ENCODE results near the gene SLC35E2B.

Gene SLC35E2B

GRCh38 chr1:1617925-1618324 is 74.7 kb downstream of the SLC35E2B start:
- H3K23ac ChIP-seq (ENCODE audit: low read length in 2 of 2) = no peak overlapping the region
- H3K14ac ChIP-seq (ENCODE audit: low read length in 2 of 2) = no peak overlapping the region
- no peak overlapping the region for H4K8ac ChIP-seq (ENCODE audit: low read length)
- H2BK15ac ChIP-seq (ENCODE audit: low read depth, poor library complexity, severe bottlenecking) = no peak overlapping the region
- H3K9ac ChIP-seq (ENCODE audit: low read length) = no peak overlapping the region
- H3K27me3 ChIP-seq (ENCODE audit: control insufficient read depth in 1 of 2, insufficient read depth in 1 of 2, low read length in 2 of 2) = no peaks in the 10 kb centered on the region
- H2AK5ac ChIP-seq (ENCODE audit: low read length, severe bottlenecking) = no peak overlapping the region
- no peak overlapping the region for H3K4me3 ChIP-seq (ENCODE audit: insufficient read depth in 1 of 2, low read depth in 1 of 2, low read length in 2 of 2)
- 96% methylated on average over 6 of the region's 6 CpGs for WGBS
- H2BK120ac ChIP-seq (ENCODE audit: low read depth, low read length) = no peak overlapping the region
- H3K27ac ChIP-seq (ENCODE audit: low read length, poor library complexity, severe bottlenecking) = no peak overlapping the region
- no peak for DNase-seq
- no peak overlapping the region for H2BK5ac ChIP-seq (ENCODE audit: low read depth, low read length, poor library complexity, severe bottlenecking)
- no peak overlapping the region for H3K4me2 ChIP-seq (ENCODE audit: low read length, poor library complexity, severe bottlenecking)
- H2AFZ ChIP-seq (ENCODE audit: low read depth, low read length) = no peak overlapping the region
- H3K18ac ChIP-seq (ENCODE audit: low read depth in 1 of 2, low read length in 2 of 2) = no peak overlapping the region
- H4K91ac ChIP-seq (ENCODE audit: low read length) = no peak overlapping the region
- peaks cover 36% of the 10 kb centered on the region for H3K4me1 ChIP-seq (ENCODE audit: control insufficient read depth, insufficient read depth, low read depth, low read length)
- no peak overlapping the region for H2BK12ac ChIP-seq (ENCODE audit: low read length in 2 of 2)
- peaks cover 13 to 57% of the 10 kb centered on the region in 2 experiments for H3K36me3 ChIP-seq (ENCODE audit: control insufficient read depth in 1 of 2, insufficient read depth in 2 of 2, low read depth in 1 of 2, low read length in 2 of 2)
- peaks cover 57% of the 10 kb centered on the region for H3K79me1 ChIP-seq (replicated peaks; ENCODE audit: low read length, poor library complexity, severe bottlenecking)
- no peak overlapping the region for H3K4ac ChIP-seq (ENCODE audit: low read depth in 1 of 2, low read length in 2 of 2)
- H3K9me3 ChIP-seq (ENCODE audit: control insufficient read depth, low read length) = no peaks in the 10 kb centered on the region

DNA sequence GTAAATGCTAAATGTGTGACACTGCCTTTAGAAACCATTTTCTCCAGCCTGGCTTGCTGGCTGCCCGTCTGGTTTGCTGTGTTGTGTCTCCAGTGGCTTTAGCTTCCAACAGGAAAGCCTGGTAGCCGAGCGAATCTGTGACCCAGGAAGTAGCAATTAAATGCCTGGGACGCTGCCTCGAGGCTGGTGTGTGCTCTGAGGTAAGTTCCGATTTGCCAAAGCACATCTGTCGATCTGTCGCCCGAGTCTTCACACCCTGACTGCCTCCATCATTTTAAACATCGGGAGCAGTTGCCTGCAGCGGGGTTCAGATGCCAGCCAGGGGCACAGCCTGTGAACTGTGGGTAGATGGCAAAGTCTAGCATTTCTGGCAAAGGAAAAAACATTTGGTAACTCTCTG is 75.1 kb downstream of the SLC35E2B start:
- H3K9me3 ChIP-seq (ENCODE audit: control insufficient read depth, low read length) = no peaks in the 10 kb centered on the region
- 96% methylated on average over 11 of the region's 11 CpGs for WGBS
- H2BK120ac ChIP-seq (ENCODE audit: low read depth, low read length) = no peak overlapping the region
- DNase-seq = no peak
- peaks cover 55% of the 10 kb centered on the region for H3K79me1 ChIP-seq (replicated peaks; ENCODE audit: low read length, poor library complexity, severe bottlenecking)
- H4K91ac ChIP-seq (ENCODE audit: low read length) = no peak overlapping the region
- no peak overlapping the region for H4K8ac ChIP-seq (ENCODE audit: low read length)
- H3K9ac ChIP-seq (ENCODE audit: low read length) = no peak overlapping the region
- H3K36me3 ChIP-seq (ENCODE audit: control insufficient read depth in 1 of 2, insufficient read depth in 2 of 2, low read depth in 1 of 2, low read length in 2 of 2) = peaks cover 13 to 53% of the 10 kb centered on the region in 2 experiments
- H2AFZ ChIP-seq (ENCODE audit: low read depth, low read length) = no peak overlapping the region
- no peak overlapping the region for H3K14ac ChIP-seq (ENCODE audit: low read length in 2 of 2)
- H2BK5ac ChIP-seq (ENCODE audit: low read depth, low read length, poor library complexity, severe bottlenecking) = no peak overlapping the region
- no peak overlapping the region for H3K4me3 ChIP-seq (ENCODE audit: insufficient read depth in 1 of 2, low read depth in 1 of 2, low read length in 2 of 2)
- no peak overlapping the region for H2AK5ac ChIP-seq (ENCODE audit: low read length, severe bottlenecking)
- H3K4me2 ChIP-seq (ENCODE audit: low read length, poor library complexity, severe bottlenecking) = no peak overlapping the region
- no peak overlapping the region for H2BK15ac ChIP-seq (ENCODE audit: low read depth, poor library complexity, severe bottlenecking)
- H3K27me3 ChIP-seq (ENCODE audit: control insufficient read depth in 1 of 2, insufficient read depth in 1 of 2, low read length in 2 of 2) = no peaks in the 10 kb centered on the region
- peaks cover 34% of the 10 kb centered on the region for H3K4me1 ChIP-seq (ENCODE audit: control insufficient read depth, insufficient read depth, low read depth, low read length)
- H3K23ac ChIP-seq (ENCODE audit: low read length in 2 of 2) = no peak overlapping the region
- no peak overlapping the region for H2BK12ac ChIP-seq (ENCODE audit: low read length in 2 of 2)
- H3K18ac ChIP-seq (ENCODE audit: low read depth in 1 of 2, low read length in 2 of 2) = no peak overlapping the region
- no peak overlapping the region for H3K27ac ChIP-seq (ENCODE audit: low read length, poor library complexity, severe bottlenecking)
- no peak overlapping the region for H3K4ac ChIP-seq (ENCODE audit: low read depth in 1 of 2, low read length in 2 of 2)

GRCh38 chr1:1616838-1617237 is 75.8 kb downstream of the SLC35E2B start:
- Histone ChIP-seq H3K9ac (ENCODE audit: low read length) (peak overlapping the region; percentile 99), H4K8ac (ENCODE audit: low read length) (no peak overlapping the region), H3K18ac (ENCODE audit: low read depth in 1 of 2, low read length in 2 of 2) (no peak overlapping the region), H3K4me3 (ENCODE audit: insufficient read depth in 1 of 2, low read depth in 1 of 2, low read length in 2 of 2) (peak overlapping the region; percentile 90 to 97), H3K14ac (ENCODE audit: low read length in 2 of 2) (peak overlapping the region in 1 of 2 experiments; percentile 18), H3K4ac (ENCODE audit: low read depth in 1 of 2, low read length in 2 of 2) (peak overlapping the region; percentile 30 to 84), H3K9me3 (ENCODE audit: control insufficient read depth, low read length) (no peaks in the 10 kb centered on the region), H2AFZ (ENCODE audit: low read depth, low read length) (no peak overlapping the region), H3K79me1 (replicated peaks; ENCODE audit: low read length, poor library complexity, severe bottlenecking) (peaks cover 55% of the 10 kb centered on the region), H2BK120ac (ENCODE audit: low read depth, low read length) (no peak overlapping the region), H3K36me3 (ENCODE audit: control insufficient read depth in 1 of 2, insufficient read depth in 2 of 2, low read depth in 1 of 2, low read length in 2 of 2) (peaks cover 13 to 50% of the 10 kb centered on the region in 2 experiments), H2AK5ac (ENCODE audit: low read length, severe bottlenecking) (no peak overlapping the region), H4K91ac (ENCODE audit: low read length) (no peak overlapping the region), H2BK5ac (ENCODE audit: low read depth, low read length, poor library complexity, severe bottlenecking) (no peak overlapping the region), H2BK12ac (ENCODE audit: low read length in 2 of 2) (no peak overlapping the region), H3K4me1 (ENCODE audit: control insufficient read depth, insufficient read depth, low read depth, low read length) (peaks cover 31% of the 10 kb centered on the region), H3K27ac (ENCODE audit: low read length, poor library complexity, severe bottlenecking) (no peak overlapping the region), H3K27me3 (ENCODE audit: control insufficient read depth in 1 of 2, insufficient read depth in 1 of 2, low read length in 2 of 2) (no peaks in the 10 kb centered on the region), H3K23ac (ENCODE audit: low read length in 2 of 2) (peak overlapping the region in 1 of 2 experiments; percentile 10), H2BK15ac (ENCODE audit: low read depth, poor library complexity, severe bottlenecking) (no peak overlapping the region), H3K4me2 (ENCODE audit: low read length, poor library complexity, severe bottlenecking) (peak overlapping the region; percentile 85)
- WGBS = 84% methylated on average over 19 of the region's 19 CpGs
- no peak for DNase-seq

- Histone ChIP-seq H3K79me1 (replicated peaks; ENCODE audit: low read length, poor library complexity, severe bottlenecking) (peaks cover 52% of the 10 kb centered on the region), H3K4me3 (ENCODE audit: insufficient read depth in 1 of 2, low read depth in 1 of 2, low read length in 2 of 2) (peak overlapping the region; percentile 90 to 97), H3K27ac (ENCODE audit: low read length, poor library complexity, severe bottlenecking) (no peak overlapping the region), H3K23ac (ENCODE audit: low read length in 2 of 2) (peak overlapping the region in 1 of 2 experiments; percentile 74), H2BK12ac (ENCODE audit: low read length in 2 of 2) (peak overlapping the region in 1 of 2 experiments; percentile 54), H3K4me2 (ENCODE audit: low read length, poor library complexity, severe bottlenecking) (peak overlapping the region; percentile 85), H3K36me3 (ENCODE audit: control insufficient read depth in 1 of 2, insufficient read depth in 2 of 2, low read depth in 1 of 2, low read length in 2 of 2) (peaks cover 13 to 44% of the 10 kb centered on the region in 2 experiments), H3K4me1 (ENCODE audit: control insufficient read depth, insufficient read depth, low read depth, low read length) (peaks cover 28% of the 10 kb centered on the region), H3K9me3 (ENCODE audit: control insufficient read depth, low read length) (no peaks in the 10 kb centered on the region), H4K91ac (ENCODE audit: low read length) (peak overlapping the region; percentile 68), H2AK5ac (ENCODE audit: low read length, severe bottlenecking) (no peak overlapping the region), H2BK120ac (ENCODE audit: low read depth, low read length) (peak overlapping the region; percentile 97), H3K9ac (ENCODE audit: low read length) (peak overlapping the region; percentile 99), H3K18ac (ENCODE audit: low read depth in 1 of 2, low read length in 2 of 2) (peak overlapping the region; percentile 95 to 97), H2AFZ (ENCODE audit: low read depth, low read length) (peak overlapping the region; percentile 84), H2BK5ac (ENCODE audit: low read depth, low read length, poor library complexity, severe bottlenecking) (peak overlapping the region; percentile 49), H3K27me3 (ENCODE audit: control insufficient read depth in 1 of 2, insufficient read depth in 1 of 2, low read length in 2 of 2) (no peaks in the 10 kb centered on the region), H4K8ac (ENCODE audit: low read length) (peak overlapping the region; percentile 82), H2BK15ac (ENCODE audit: low read depth, poor library complexity, severe bottlenecking) (peak overlapping the region; percentile 36), H3K14ac (ENCODE audit: low read length in 2 of 2) (peak overlapping the region in 1 of 2 experiments; percentile 95), H3K4ac (ENCODE audit: low read depth in 1 of 2, low read length in 2 of 2) (peak overlapping the region in 1 of 2 experiments; percentile 90)
- peak; percentile 56 for DNase-seq
- 16% methylated on average over 40 of the region's 80 CpGs for WGBS
These were observed 76.4 kb downstream of the SLC35E2B start for GRCh38 chr1:1616045-1616790.

Data from mesenchymal stem cell (in vitro differentiated cells and primary cell).